DLD1 (cell line): ENCODE measurements around the gene TUBGCP5.
"Not testable (repeated sequence)": the region's sequence is repeated elsewhere in the genome, so short reads cannot be mapped to it uniquely, and the experiment has no call there.

ENCODE experiments used
- in situ Hi-C: cut with HindIII; loops from 2 replicates; pipeline ENCODE4 v1.10.0; 2017; ENCODE audit warnings: low sequenced_read_pairs

TUBGCP5 gene

DNA sequence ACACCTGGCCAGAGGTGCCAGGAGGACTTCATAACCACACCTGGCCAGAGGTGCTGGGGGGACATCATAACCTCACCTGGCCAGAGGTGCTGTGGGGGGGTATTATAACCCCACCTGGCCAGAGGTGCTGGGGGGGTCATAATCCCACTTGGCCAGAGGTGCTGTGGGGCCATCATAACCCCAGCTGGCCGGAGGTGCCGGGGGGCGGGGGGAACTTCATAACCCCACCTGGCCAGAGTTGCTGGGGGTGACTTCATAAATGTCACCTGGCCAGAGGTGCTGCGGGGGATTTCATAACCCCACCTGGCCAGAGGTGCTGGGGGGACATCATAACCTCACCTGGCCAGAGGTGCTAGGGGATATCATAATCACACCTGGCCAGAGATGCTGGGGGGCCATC lies 4.2 kb upstream of the TUBGCP5 start:
- in situ Hi-C loops: not testable (repeated sequence)

DNA sequence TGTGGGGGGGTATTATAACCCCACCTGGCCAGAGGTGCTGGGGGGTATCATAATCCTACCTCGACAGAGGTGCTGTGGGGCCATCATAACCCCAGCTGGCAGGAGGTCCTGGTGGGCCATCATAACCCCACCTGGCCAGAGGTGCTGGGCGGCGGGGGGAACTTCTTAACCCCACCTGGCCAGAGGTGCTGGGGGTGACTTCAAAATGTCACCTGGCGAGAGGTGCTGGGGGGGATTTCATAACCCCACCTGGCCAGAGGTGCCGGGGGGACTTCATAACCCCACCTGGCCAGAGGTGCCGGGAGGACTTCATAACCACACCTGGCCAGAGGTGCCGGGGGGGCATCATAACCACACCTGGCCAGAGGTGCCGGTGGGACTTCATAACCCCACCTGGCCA lies 2.4 kb upstream of the TUBGCP5 start:
- in situ Hi-C loops: not testable (repeated sequence)

- in situ Hi-C loops: no loop called here
Observed at GRCh38 chr15:23039917-23040281, 530 bp upstream of the TUBGCP5 start.

GRCh38 chr15:23038726-23039142 lies 635 bp downstream of the TUBGCP5 start:
- in situ Hi-C loops: no loop called here

DNA sequence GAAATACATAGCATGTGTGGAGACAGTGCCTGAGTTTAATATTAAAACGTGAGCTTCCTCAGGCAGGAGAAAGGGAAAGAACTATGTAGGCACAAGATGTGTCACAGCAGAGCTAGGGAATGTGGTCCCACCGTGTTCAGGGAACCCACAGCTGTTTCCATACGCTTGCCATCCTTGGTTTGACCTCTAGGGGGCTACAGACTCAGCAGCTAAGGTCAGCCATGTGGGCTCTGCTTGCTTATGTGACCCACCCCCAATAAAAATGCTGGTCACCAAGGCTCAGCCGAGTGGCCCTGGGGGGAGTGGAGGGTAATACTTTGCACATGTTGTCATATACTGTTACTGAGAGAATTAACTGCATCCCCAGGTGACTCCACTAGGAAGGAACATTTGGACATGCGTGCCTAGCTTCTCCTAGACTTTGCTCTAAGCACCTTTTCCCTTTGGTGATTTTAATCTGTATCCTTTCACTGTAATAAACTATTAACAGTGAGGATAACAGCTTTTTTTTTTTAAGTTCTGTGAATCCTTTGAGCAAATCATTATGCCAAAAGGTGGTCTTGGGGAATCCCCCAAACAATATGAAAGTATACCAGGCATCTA lies 3.3 kb downstream of the TUBGCP5 start:
- in situ Hi-C loops: no loop called here

GRCh38 chr15:23033979-23034378 lies 5.4 kb downstream of the TUBGCP5 start:
- in situ Hi-C loops: no loop called here

DNA sequence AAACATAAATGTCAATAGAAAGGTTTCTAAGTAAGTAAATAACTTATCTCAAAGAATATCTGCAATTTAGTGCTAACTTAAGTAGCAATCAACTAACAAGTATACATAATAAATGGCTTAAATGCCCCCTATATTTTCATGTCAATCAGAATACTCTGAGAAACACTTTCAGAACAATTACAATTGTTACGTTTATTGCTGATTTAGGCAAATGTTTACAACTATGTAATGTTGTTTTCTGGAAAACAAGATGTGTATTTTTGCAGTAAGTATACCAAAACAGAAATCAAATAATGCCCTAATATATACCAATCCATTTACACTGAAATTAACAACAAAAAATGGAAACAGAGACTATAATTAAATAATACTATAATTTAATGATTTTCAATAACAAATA lies 13.2 kb downstream of the TUBGCP5 start:
- in situ Hi-C loops: no loop called here

GRCh38 chr15:23022156-23022555 lies 17.2 kb downstream of the TUBGCP5 start:
- in situ Hi-C loops: no loop called here

DNA sequence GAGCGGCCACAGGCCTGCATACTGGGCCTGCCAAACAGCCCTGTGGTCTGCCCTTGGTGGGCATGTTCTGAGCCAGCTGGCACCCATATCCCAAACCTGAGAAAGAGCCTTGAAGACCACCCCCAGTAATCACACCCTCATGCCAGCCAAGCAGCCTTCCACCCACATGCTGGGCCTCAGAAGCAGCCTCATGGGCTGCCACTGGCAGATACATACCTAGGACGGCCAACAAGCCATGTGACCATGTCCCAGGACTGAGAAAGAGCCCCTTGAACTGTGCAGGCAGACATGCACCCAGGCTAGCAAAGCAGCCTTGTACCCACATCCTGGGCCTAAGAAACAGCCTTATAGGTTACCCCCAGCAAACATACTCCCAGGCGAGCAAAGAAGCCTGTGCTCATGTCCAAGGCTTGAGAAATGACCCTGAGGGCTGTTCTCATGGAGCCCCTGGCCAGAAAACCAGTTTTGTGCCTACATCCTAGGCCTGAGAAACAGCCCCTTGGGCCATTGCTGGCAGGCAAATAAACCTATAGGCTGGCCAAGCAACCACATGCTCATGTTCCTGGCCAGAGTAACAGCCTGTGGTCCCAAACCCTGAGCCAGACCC lies 24.9 kb downstream of the TUBGCP5 start:
- in situ Hi-C loops: no loop called here

DNA sequence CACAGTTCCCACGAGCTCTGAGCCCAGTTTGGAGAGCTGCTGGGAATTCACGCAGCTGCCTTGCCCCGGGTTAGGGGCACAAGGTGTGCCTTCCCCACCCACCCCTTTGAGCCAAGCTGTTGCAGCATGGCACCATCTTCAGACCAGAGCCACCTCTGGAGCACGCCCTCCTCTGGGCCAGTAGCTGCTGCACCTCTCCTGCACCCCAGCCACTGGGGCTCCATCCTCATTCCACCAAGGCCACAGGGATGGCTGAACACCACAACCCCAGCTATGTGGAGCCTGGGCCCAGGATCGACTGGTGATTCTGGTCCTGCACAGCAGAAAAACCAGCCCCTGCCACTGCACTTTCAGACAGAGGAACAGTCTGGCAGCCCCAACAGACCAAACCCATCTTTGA lies 25.7 kb downstream of the TUBGCP5 start:
- in situ Hi-C loops: no loop called here

DNA sequence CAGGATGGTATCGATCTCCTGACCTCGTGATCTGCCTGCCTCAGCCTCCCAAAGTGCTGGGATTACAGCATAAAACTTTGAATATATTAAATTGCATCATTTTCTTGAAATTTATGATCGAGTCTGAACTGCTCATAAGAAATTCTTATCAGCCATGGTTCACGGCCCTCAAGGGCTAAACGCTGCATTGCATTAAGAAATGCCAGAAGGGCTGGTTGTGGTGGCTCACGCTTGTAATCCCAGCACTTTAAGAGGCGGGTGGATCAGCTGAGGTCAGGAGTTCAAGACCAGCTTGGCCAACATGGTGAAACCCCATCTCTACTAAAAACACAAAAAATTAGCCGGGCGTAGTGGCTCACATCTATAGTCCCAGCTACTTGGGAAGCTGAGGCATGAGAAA lies 26.8 kb downstream of the TUBGCP5 start:
- in situ Hi-C loops: not testable (repeated sequence)

- in situ Hi-C loops: no loop called here
Observed at GRCh38 chr15:23003736-23004135, 35.6 kb downstream of the TUBGCP5 start.

DNA sequence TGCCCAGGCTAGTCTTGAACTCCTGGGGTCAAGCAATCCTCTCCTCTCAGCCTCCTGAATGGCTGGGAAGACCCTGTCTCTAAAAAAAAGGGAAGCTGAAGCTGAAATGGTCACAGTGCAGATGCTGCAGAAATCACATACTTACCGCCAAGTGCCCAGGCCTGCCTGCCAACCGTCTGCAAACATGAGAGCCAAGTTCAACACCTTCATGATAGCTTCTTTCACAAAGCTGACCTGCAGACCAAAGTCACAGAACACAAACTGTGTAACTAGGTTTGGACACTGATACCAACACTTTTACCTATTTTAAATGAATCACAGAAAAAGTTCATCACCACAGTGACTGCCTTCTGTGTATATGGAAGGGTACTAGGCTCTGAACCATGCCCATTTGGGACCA lies 36.4 kb downstream of the TUBGCP5 start:
- in situ Hi-C loops: no loop called here

GRCh38 chr15:22995795-22996194 lies 43.6 kb downstream of the TUBGCP5 start:
- in situ Hi-C loops: no loop called here

DNA sequence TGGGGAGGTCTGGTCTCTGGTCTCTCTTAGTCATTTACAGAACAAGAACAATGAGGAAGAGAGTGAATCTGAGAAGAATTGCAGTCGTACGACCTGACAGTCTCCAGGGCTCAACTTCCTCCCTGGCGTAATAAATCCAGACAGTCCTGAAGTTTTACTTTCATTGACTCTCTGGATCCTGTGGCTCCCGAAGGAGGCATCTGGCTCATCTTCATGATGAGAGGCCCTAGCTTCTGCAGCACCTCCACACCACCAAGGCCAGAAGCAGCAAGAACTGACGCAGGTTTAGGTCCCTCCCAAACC lies 47.4 kb downstream of the TUBGCP5 start:
- in situ Hi-C loops: no loop called here

GRCh38 chr15:22989576-22990477 lies 49.5 kb downstream of the TUBGCP5 start:
- in situ Hi-C loops: no loop called here

DNA sequence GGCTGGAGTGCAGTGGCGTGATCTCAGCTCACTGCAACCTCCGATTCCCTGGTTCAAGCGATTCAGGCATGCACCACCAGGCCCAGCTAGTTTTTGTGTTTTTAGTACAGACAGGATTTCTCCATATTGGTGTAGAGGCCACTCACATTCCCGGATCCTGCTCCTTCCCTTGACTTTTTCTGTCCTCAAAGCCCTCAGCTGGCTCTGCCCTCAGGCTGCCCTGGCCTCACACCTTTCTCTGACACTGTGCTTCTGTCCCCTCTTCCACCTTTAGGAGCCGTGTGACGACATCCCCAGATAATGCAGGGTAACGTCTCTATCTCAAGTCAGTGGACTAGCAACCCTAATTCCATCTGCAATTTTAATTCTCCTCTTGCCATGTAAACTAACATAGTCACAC lies 50.6 kb downstream of the TUBGCP5 start:
- in situ Hi-C loops: no loop called here

DNA sequence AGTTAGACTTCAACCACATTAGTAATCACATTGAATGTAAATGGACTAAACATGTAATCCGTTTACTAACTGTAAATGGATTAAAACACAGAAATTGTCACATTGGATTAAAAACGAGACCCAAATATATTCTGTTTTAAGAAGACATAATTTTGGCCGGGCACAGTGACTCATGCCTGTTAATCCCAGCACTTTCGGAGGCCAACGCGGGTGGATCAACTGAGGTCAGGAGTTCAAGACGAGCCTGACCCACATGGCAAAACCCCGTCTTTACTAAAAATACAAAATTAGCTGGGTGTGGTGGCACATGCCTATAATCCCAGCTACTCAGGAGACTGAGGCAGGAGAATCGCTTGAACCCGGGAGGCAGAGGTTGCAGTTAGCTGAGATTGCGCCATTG lies 57.4 kb downstream of the TUBGCP5 start:
- in situ Hi-C loops: not testable (repeated sequence)

DNA sequence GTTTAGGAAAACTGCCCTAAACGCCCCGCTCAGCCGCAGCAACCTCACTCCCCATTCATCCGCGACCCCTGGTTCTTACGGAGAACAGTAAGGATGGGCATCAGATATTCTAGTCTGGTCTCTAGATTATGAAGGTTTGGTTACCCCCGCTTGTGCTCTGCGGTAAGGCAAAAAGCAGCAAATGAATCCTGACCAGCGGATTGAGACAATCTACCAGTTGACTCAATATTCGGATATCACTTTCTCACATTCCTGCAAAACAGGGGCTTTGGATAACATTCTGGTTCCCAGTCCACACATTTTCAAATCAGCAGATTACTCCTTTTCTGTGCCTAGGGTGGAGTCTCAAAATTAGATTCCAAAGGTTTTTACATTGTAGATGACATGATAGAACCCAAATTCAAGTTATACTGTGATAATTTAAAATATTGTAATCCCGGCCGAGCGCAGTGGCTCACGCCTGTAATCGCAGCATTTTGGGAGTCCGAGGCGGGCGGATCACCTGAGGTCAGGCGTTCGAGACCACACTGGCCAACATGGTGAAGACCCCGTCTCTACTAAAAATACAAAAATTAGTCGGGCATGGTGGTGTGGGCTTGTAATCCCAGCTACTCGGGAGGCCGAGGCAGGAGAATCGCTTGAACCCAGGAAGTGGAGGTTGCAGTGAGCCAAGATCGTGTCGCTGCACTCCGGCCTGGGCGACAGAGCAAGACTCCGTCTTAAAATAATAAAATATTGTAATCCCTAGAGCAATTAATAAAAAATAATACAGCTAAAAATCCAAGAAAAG lies 58.1 kb downstream of the TUBGCP5 start:
- in situ Hi-C loops: no loop called here

GRCh38 chr15:22980189-22981050 lies 58.9 kb downstream of the TUBGCP5 start, which contains the start of gene CYFIP1:
Gene CYFIP1 (minus strand): TSS chr15:22980368. CDS start chr15:22947285, 33,083 bp downstream.
- in situ Hi-C loops: no loop called here
